GM12878 (cell line): Measurements from ENCODE around the gene GABPB2. TPM values are rescaled to one million over a fixed set of nuclear protein-coding genes. Genes with fewer than 3 reads are reported as not detected.
A peak's percentile ranks its signal among the peaks of the same experiment; 100 is the strongest.

Source experiments
- ATAC-seq: fragments of 200-7000 bp; cut with Tn5 transposase; 3 replicates; pipeline ENCODE4 v1.9.1; 2020; ENCODE audit warnings: mild to moderate bottlenecking, moderate library complexity
- BruUV-seq: library from RNA; stranded (reverse); fragments of 400-500 nt; replicated peaks from 2 replicates; lab custom pipeline; 2021; lab: Mats Ljungman, UMichigan
- CTCF ChIA-PET: fragments of 300-600 bp; sonication (Branson Sonifier 250); formaldehyde crosslinking; extraction: SDS; loops from one replicate; lab custom pipeline; 2021; ENCODE audit warnings: inconsistent platforms; lab: Yijun Ruan, JAX
- POLR2A ChIA-PET: fragments of 350-600 bp; formaldehyde crosslinking; extraction: SDS; loops from one replicate; lab custom pipeline; 2021; ENCODE audit warnings: inconsistent platforms; lab: Charles Lee
- RAD21 ChIA-PET: fragments of 300-600 bp; sonication (Branson Sonifier 250); formaldehyde crosslinking; loops from one replicate; lab custom pipeline; 2023; ENCODE audit warnings: antibody characterized with exemption; ENCODE audit not compliant: unreplicated experiment; lab: Charles Lee
- SMC1A ChIA-PET: fragments of 300-600 bp; sonication (Branson Sonifier 250); formaldehyde crosslinking; loops from one replicate; lab custom pipeline; 2023; ENCODE audit not compliant: unreplicated experiment, uncharacterized antibody; lab: Charles Lee
- DNase-seq: peaks from one replicate; pipeline ENCODE4 v3.0.0-alpha.2; 2011; ENCODE audit warnings: low read depth, low spot score
- FAIRE-seq: peaks from 3 replicates; lab custom pipeline; 2011; peaks lifted over from hg19 to GRCh38; lab: Jason Lieb, UNC
- H2AFZ ChIP-seq: 2 replicates; pipeline ENCODE4 v1.6.0; 2011; ENCODE audit warnings: low read depth, low read length, control low read depth; ENCODE audit not compliant: control insufficient read depth
- H3K27ac ChIP-seq: 2 replicates; pipeline ENCODE4 v1.5.1; 2011; ENCODE audit warnings: control low read depth; ENCODE audit not compliant: control insufficient read depth, insufficient read depth
- H3K27me3 ChIP-seq, 2 experiments: replicated peaks in 1 of 2; 2 replicates each; pipeline versions ENCODE4 v1.6.0 to v1.6.1; 2011; ENCODE audit warnings: low read length in 1 of 2; ENCODE audit not compliant: control insufficient read depth in 2 of 2, insufficient read depth in 2 of 2
- H3K36me3 ChIP-seq, 2 experiments: 2 replicates each; pipeline ENCODE4 v1.5.1; 2011; ENCODE audit warnings: low read length in 1 of 2; ENCODE audit not compliant: control insufficient read depth in 2 of 2, insufficient read depth in 2 of 2
- H3K4me1 ChIP-seq: 2 replicates; pipeline ENCODE4 v1.6.1; 2011; ENCODE audit warnings: mild to moderate bottlenecking, low read length, moderate library complexity, mixed read lengths; ENCODE audit not compliant: control insufficient read depth, insufficient read depth
- H3K4me2 ChIP-seq: 2 replicates; pipeline ENCODE4 v1.6.0; 2011; ENCODE audit warnings: control low read depth; ENCODE audit not compliant: control insufficient read depth, insufficient read depth
- H3K4me3 ChIP-seq: fragments of 200-600 bp; sonication (generic); 2 replicates; pipeline ENCODE4 v1.5.1; 2016
- H3K79me2 ChIP-seq: 2 replicates; pipeline ENCODE4 v1.6.0; 2011; ENCODE audit warnings: low read length; ENCODE audit not compliant: control insufficient read depth, insufficient read depth
- H3K9ac ChIP-seq: 2 replicates; pipeline ENCODE4 v1.8.0; 2011; ENCODE audit warnings: low read length, control low read depth, mixed read lengths; ENCODE audit not compliant: control insufficient read depth, insufficient read depth
- H3K9me3 ChIP-seq: replicated peaks from 3 replicates; pipeline ENCODE4 v1.5.1; 2011; ENCODE audit warnings: mild to moderate bottlenecking, low read length; ENCODE audit not compliant: control insufficient read depth, insufficient read depth
- H4K20me1 ChIP-seq: 2 replicates; pipeline ENCODE4 v1.6.0; 2011; ENCODE audit not compliant: control insufficient read depth, insufficient read depth
- CEBPB ChIP-seq, 2 experiments: fragments of 150-350 bp in 1 of 2; IDR thresholded peaks; 2 replicates each; pipeline ENCODE4 v1.6.1; 2012 to 2014; ENCODE audit warnings: low read depth in 2 of 2, low read length in 2 of 2, borderline replicate concordance in 1 of 2, inconsistent platforms in 1 of 2
- ESRRA ChIP-seq: IDR thresholded peaks from 2 replicates; pipeline ENCODE4 v1.6.1; 2012; ENCODE audit warnings: mild to moderate bottlenecking, low read length, improper control_type of control experiment
- JUNB ChIP-seq: IDR thresholded peaks from 2 replicates; pipeline ENCODE4 v1.6.1; 2016; ENCODE audit warnings: antibody characterized with exemption, mild to moderate bottlenecking
- KDM1A ChIP-seq: fragments of 200-600 bp; sonication (generic); IDR thresholded peaks from 2 replicates; pipeline ENCODE4 v1.6.1; 2016; ENCODE audit warnings: borderline replicate concordance
- LARP7 ChIP-seq: fragments of 450-650 bp; IDR thresholded peaks from 2 replicates; pipeline ENCODE4 v1.6.1; 2017; ENCODE audit warnings: mild to moderate bottlenecking
- MEF2A ChIP-seq: IDR thresholded peaks from 2 replicates; pipeline ENCODE4 v1.6.1; 2011; ENCODE audit warnings: low read depth, mild to moderate bottlenecking, low read length, moderate library complexity; ENCODE audit not compliant: insufficient read depth
- RB1 ChIP-seq: fragments of 450-650 bp; formaldehyde crosslinking; IDR thresholded peaks from 2 replicates; pipeline ENCODE4 v1.6.1; 2017; ENCODE audit warnings: mild to moderate bottlenecking, borderline replicate concordance
- RCOR1 ChIP-seq: conservative IDR thresholded peaks from 2 replicates; pipeline ENCODE4 v1.6.1; 2012; ENCODE audit warnings: low read depth, low read length, improper control_type of control experiment
- STAT1 ChIP-seq: fragments of 450-650 bp; conservative IDR thresholded peaks from 2 replicates; pipeline ENCODE4 v1.6.1; 2014; ENCODE audit warnings: antibody characterized with exemption, mild to moderate bottlenecking
- STAT3 ChIP-seq: IDR thresholded peaks from 2 replicates; pipeline ENCODE4 v1.6.1; 2011; ENCODE audit warnings: low read depth, low read length, improper control_type of control experiment
- TARDBP ChIP-seq: IDR thresholded peaks from 2 replicates; pipeline ENCODE4 v1.6.1; 2016; ENCODE audit warnings: borderline replicate concordance
- ZNF274 ChIP-seq: IDR thresholded peaks from one replicate; pipeline ENCODE4 v1.8.0; 2011; ENCODE audit not compliant: insufficient read length, insufficient read depth
- ZSCAN29 ChIP-seq: fragments of 450-650 bp; IDR thresholded peaks from 2 replicates; pipeline ENCODE4 v1.6.1; 2017; ENCODE audit warnings: mild to moderate bottlenecking, moderate library complexity
- WGBS: methylation state at CpG from one replicate; pipeline ENCODE4 v1.1.6; 2016; ENCODE audit warnings: low lambda C conversion rate; ENCODE audit not compliant: insufficient replicate concordance, insufficient coverage; ENCODE audit errors: missing lambda C conversion rate; 5-methylcytosine and 5-hydroxymethylcytosine counted together
- in situ Hi-C: fragments of 300-500 bp; cut with MboI; formaldehyde crosslinking; loops from 9 replicates; pipeline ENCODE4 v1.14.3; 2018; ENCODE audit warnings: mixed read lengths
- intact Hi-C: fragments of 100-400 bp; cut with micrococcal nuclease; formaldehyde crosslinking; loops from one replicate; pipeline ENCODE4 v1.14.2; 2022; ENCODE audit not compliant: unreplicated experiment
- polyA plus RNA-seq, 11 experiments: library from polyadenylated mRNA; depleted of rRNA in 4 of 11; unstranded in 6 of 11; stranded (reverse) in 5 of 11; fragments of >200 nt; fragmentation: Nextera tagmentation in 4 of 11; fragmentation: Illumina TruSeq in 1 of 11; extraction: Ambion mirVana in 4 of 11; extraction: Trizol in 1 of 11; gene quantifications; 1 replicate in 1 of 11; 2 replicates in 10 of 11; pipeline versions ENCODE4 v1.2.1 to v1.2.3, GENCODE V29; 2011 to 2016; ENCODE audit warnings: inconsistent platforms in 2 of 11, missing spikeins in 2 of 11, low read depth in 1 of 11
- total RNA-seq, 4 experiments: library from RNA; depleted of rRNA in 3 of 4; stranded (reverse); fragments of >200 nt in 3 of 4; fragmentation: Illumina TruSeq in 1 of 4; extraction: Trizol in 1 of 4; gene quantifications; 2 replicates each; pipeline versions ENCODE4 v1.2.1 to v1.2.3, GENCODE V29; 2013 to 2021
- TF ChIP-seq, protein P1 (sequence below): fragments of 150-350 bp; IDR thresholded peaks from 2 replicates; pipeline ENCODE4 v1.6.1; 2014; ENCODE audit warnings: mild to moderate bottlenecking, low read depth, low read length
- TF ChIP-seq, protein P2 (sequence below): fragments of 150-350 bp; IDR thresholded peaks from 2 replicates; pipeline ENCODE4 v1.6.1; 2016; ENCODE audit warnings: low read depth, low read length
- TF ChIP-seq, protein P3 (sequence below): fragments of 450-650 bp; conservative IDR thresholded peaks from 2 replicates; pipeline ENCODE4 v1.6.1; 2017; ENCODE audit warnings: mild to moderate bottlenecking, moderate library complexity

GABPB2 gene
- total and polyA plus RNA-seq, 10 of the 15 experiments (the other 5 are each of a cell fraction or from before 2014, with no cell fraction given), result 2.3 to 10.5 (median 6.9) TPM

DNA sequence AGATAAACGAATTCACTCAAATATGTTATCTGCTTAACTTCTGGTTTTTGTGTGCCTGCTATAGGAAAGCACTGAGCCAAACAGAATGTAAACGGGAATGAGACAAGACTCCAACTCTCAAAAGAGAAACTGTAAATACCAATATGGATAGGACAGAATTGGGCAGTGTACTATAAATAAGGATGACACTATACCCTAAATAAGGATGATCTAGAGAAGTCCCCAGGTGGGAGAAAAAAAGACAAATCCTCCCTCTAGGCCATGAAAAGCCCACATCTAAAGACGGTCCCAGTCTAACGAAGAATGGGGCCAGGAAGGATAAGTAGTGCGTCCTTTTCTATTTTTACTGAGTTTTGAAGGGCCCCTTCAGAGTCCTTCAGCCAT, 1.5 kb upstream of the GABPB2 start:
- H3K79me2 ChIP-seq, result peaks cover 10% of the 10 kb centered on the region
- RAD21 ChIA-PET, result no interaction called here
- H3K27ac ChIP-seq, result no peak overlapping the region
- BruUV-seq, result no TSS peak
- intact Hi-C loops, result no loop called here
- H3K4me1 ChIP-seq, result peaks cover 8% of the 10 kb centered on the region
- in situ Hi-C loops, result no loop called here
- 70% methylated on average over 5 of the region's 5 CpGs for WGBS
- POLR2A ChIA-PET, result interaction anchor here (2.8 kb wide), 1 partner anchor 9 kb away, joined by 38 read pairs; the partner anchor contains the start of genes CDC42SE1 and MLLT11
- DNase-seq (no peak), FAIRE-seq (no peak), ATAC-seq (no peak)
- no peaks in the 10 kb centered on the region for H3K27me3 ChIP-seq
- no peak overlapping the region for H3K9ac ChIP-seq
- H4K20me1 ChIP-seq, result no peaks in the 10 kb centered on the region
- H3K4me2 ChIP-seq, result peak overlapping the region; percentile 93
- SMC1A ChIA-PET, result no interaction called here
- H3K9me3 ChIP-seq, result no peaks in the 10 kb centered on the region
- H2AFZ ChIP-seq, result no peak overlapping the region
- no peaks in the 10 kb centered on the region for H3K36me3 ChIP-seq
- CTCF ChIA-PET, result interaction anchor here (1.3 to 1.8 kb wide), 2 partner anchors 21 to 31 kb away, joined by 4 to 6 read pairs; partner anchors contain the start of gene C1orf56
- no peak overlapping the region for H3K4me3 ChIP-seq
- TF ChIP-seq STAT3 (no peak), ZSCAN29 (no peak), RB1 (no peak), CEBPB (IDR thresholded peaks at IDR 0.05; ENCODE audit: borderline replicate concordance in 1 of 2, low read depth in 2 of 2, low read length in 2 of 2) (no peak), ESRRA (no peak), KDM1A (no peak), LARP7 (no peak), MEF2A (no peak), ZNF274 (no peak), RCOR1 (no peak), STAT1 (no peak), JUNB (no peak), TARDBP (no peak)
- TF ChIP-seq, protein P1, sequence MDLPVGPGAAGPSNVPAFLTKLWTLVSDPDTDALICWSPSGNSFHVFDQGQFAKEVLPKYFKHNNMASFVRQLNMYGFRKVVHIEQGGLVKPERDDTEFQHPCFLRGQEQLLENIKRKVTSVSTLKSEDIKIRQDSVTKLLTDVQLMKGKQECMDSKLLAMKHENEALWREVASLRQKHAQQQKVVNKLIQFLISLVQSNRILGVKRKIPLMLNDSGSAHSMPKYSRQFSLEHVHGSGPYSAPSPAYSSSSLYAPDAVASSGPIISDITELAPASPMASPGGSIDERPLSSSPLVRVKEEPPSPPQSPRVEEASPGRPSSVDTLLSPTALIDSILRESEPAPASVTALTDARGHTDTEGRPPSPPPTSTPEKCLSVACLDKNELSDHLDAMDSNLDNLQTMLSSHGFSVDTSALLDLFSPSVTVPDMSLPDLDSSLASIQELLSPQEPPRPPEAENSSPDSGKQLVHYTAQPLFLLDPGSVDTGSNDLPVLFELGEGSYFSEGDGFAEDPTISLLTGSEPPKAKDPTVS, result no peak
- TF ChIP-seq, protein P2, sequence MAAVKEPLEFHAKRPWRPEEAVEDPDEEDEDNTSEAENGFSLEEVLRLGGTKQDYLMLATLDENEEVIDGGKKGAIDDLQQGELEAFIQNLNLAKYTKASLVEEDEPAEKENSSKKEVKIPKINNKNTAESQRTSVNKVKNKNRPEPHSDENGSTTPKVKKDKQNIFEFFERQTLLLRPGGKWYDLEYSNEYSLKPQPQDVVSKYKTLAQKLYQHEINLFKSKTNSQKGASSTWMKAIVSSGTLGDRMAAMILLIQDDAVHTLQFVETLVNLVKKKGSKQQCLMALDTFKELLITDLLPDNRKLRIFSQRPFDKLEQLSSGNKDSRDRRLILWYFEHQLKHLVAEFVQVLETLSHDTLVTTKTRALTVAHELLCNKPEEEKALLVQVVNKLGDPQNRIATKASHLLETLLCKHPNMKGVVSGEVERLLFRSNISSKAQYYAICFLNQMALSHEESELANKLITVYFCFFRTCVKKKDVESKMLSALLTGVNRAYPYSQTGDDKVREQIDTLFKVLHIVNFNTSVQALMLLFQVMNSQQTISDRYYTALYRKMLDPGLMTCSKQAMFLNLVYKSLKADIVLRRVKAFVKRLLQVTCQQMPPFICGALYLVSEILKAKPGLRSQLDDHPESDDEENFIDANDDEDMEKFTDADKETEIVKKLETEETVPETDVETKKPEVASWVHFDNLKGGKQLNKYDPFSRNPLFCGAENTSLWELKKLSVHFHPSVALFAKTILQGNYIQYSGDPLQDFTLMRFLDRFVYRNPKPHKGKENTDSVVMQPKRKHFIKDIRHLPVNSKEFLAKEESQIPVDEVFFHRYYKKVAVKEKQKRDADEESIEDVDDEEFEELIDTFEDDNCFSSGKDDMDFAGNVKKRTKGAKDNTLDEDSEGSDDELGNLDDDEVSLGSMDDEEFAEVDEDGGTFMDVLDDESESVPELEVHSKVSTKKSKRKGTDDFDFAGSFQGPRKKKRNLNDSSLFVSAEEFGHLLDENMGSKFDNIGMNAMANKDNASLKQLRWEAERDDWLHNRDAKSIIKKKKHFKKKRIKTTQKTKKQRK, result no peak
- TF ChIP-seq, protein P3, sequence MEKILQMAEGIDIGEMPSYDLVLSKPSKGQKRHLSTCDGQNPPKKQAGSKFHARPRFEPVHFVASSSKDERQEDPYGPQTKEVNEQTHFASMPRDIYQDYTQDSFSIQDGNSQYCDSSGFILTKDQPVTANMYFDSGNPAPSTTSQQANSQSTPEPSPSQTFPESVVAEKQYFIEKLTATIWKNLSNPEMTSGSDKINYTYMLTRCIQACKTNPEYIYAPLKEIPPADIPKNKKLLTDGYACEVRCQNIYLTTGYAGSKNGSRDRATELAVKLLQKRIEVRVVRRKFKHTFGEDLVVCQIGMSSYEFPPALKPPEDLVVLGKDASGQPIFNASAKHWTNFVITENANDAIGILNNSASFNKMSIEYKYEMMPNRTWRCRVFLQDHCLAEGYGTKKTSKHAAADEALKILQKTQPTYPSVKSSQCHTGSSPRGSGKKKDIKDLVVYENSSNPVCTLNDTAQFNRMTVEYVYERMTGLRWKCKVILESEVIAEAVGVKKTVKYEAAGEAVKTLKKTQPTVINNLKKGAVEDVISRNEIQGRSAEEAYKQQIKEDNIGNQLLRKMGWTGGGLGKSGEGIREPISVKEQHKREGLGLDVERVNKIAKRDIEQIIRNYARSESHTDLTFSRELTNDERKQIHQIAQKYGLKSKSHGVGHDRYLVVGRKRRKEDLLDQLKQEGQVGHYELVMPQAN, result no peak
